Natural killer cell (primary cell): ENCODE data around the gene CDC42SE1. TPM values are rescaled to one million over a fixed set of nuclear protein-coding genes. Genes with fewer than 3 reads are reported as not detected.

Experiments used
- ATAC-seq, 3 donors: fragments of 150-1000 bp in 2 of 3; fragments of 200-7000 bp in 1 of 3; cut with Tn5 transposase; 1 replicate in 1 of 3; 2 replicates in 2 of 3; pipeline ENCODE4 v1.10.0; 2021; ENCODE audit warnings: mild to moderate bottlenecking in 2 of 3, moderate library complexity in 2 of 3
- DNase-seq, 2 donors: peaks; one replicate each; pipeline versions ENCODE4 v3.0.0 to v3.0.0-alpha.2; 2013 to 2021; ENCODE audit warnings: mixed read lengths in 1 of 2
- H3K27ac ChIP-seq: one replicate; pipeline ENCODE4 v1.5.1; 2013; ENCODE audit warnings: mild to moderate bottlenecking, low read length
- H3K27me3 ChIP-seq: one replicate; pipeline ENCODE4 v1.6.1; 2013; ENCODE audit warnings: low read length; ENCODE audit not compliant: control insufficient read depth, insufficient read depth
- H3K36me3 ChIP-seq: one replicate; pipeline ENCODE4 v1.6.1; 2013; ENCODE audit warnings: low read length; ENCODE audit not compliant: control insufficient read depth, insufficient read depth
- H3K4me1 ChIP-seq: one replicate; pipeline ENCODE4 v1.6.1; 2013; ENCODE audit warnings: low read length; ENCODE audit not compliant: control insufficient read depth, insufficient read depth
- H3K4me3 ChIP-seq: one replicate; pipeline ENCODE4 v1.5.1; 2013; ENCODE audit warnings: low read length
- H3K9me3 ChIP-seq: one replicate; pipeline ENCODE4 v1.6.1; 2013; ENCODE audit warnings: low read length; ENCODE audit not compliant: control insufficient read depth, insufficient read depth
- H3K27ac Mint-ChIP-seq, 2 donors: one replicate each; pipeline ENCODE4 v1.8.0; 2022; ENCODE audit warnings: mild to moderate bottlenecking in 2 of 2, mixed read lengths in 2 of 2, moderate library complexity in 1 of 2
- H3K27me3 Mint-ChIP-seq, 2 donors: one replicate each; pipeline ENCODE4 v1.8.0; 2022; ENCODE audit warnings: low read depth in 2 of 2, mixed read lengths in 2 of 2
- H3K36me3 Mint-ChIP-seq: one replicate; pipeline ENCODE4 v1.8.0; 2022; ENCODE audit warnings: mixed read lengths
- H3K4me1 Mint-ChIP-seq, 2 donors: one replicate each; pipeline ENCODE4 v1.8.0; 2022; ENCODE audit warnings: mixed read lengths in 2 of 2
- H3K4me3 Mint-ChIP-seq: one replicate; pipeline ENCODE4 v1.8.0; 2022; ENCODE audit warnings: mild to moderate bottlenecking, moderate library complexity, mixed read lengths
- H3K9me3 Mint-ChIP-seq, 2 donors: one replicate each; pipeline ENCODE4 v1.8.0; 2022; ENCODE audit warnings: mixed read lengths in 2 of 2
- whole genome bisulfite sequencing: methylation state at CpG from one replicate; pipeline ENCODE4 v1.1.7; 2013; ENCODE audit warnings: missing lambda C conversion rate; ENCODE audit not compliant: insufficient coverage; 5-methylcytosine and 5-hydroxymethylcytosine counted together
- intact Hi-C: fragments of 100-400 bp; cut with micrococcal nuclease; formaldehyde crosslinking; loops from one replicate; pipeline ENCODE4 v1.14.2; 2022
- total RNA-seq, 4 donors: library from RNA; stranded (reverse); fragments of 120-200 nt in 1 of 4; gene quantifications; one replicate each; pipeline versions ENCODE4 v1.2.3 to v1.2.4, GENCODE V29; 2013 to 2022
- TF ChIP-seq, protein P1 (sequence below): fragments of 200-600 bp; IDR thresholded peaks from one replicate; pipeline ENCODE4 v1.8.0; 2022; ENCODE audit warnings: antibody characterized with exemption

The CDC42SE1 gene
- total RNA-seq, 3 donors from 2014 or later (not counting 1 experiment from before 2014, with no cell fraction given), result 555 to 792 (median 752) TPM

DNA sequence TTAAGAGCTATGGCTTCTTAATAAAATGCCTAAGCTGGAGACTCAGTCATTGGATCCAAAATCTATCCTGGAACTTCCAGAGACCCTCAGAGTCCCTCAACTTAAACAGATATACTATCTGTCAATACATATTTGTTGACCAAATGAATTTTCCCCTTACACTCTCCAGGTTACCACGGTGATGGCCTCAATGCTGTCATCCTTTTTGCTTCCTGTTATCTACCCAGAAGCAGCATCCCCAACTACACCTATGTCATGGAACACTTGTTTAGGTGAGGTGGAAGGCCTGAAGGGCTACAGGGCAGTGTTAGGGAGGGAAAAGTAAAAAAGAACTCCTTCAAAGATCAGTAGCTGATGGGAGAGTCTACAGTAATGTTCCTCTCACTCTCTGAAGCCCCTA, 16.3 kb downstream of the CDC42SE1 start:
- Histone ChIP-seq H3K27me3 (no peaks in the 10 kb centered on the region), H3K36me3 (no peaks in the 10 kb centered on the region), H3K9me3 (no peaks in the 10 kb centered on the region), H3K27ac (no peak overlapping the region), H3K4me1 (peaks cover 10% of the 10 kb centered on the region), H3K4me3 (no peak overlapping the region)
- ATAC-seq (no peak), DNase-seq (peak in 1 of 2 donors; percentile 32)
- Mint-ChIP-seq H3K4me1 (peaks cover 16 to 26% of the 10 kb centered on the region in 2 donors), H3K4me3 (no peak overlapping the region), H3K27me3 (no peaks in the 10 kb centered on the region), H3K9me3 (no peaks in the 10 kb centered on the region), H3K36me3 (no peaks in the 10 kb centered on the region), H3K27ac (no peak overlapping the region)
- 100% methylated on average over 1 of the region's 1 CpG for WGBS
- TF ChIP-seq, protein P1, sequence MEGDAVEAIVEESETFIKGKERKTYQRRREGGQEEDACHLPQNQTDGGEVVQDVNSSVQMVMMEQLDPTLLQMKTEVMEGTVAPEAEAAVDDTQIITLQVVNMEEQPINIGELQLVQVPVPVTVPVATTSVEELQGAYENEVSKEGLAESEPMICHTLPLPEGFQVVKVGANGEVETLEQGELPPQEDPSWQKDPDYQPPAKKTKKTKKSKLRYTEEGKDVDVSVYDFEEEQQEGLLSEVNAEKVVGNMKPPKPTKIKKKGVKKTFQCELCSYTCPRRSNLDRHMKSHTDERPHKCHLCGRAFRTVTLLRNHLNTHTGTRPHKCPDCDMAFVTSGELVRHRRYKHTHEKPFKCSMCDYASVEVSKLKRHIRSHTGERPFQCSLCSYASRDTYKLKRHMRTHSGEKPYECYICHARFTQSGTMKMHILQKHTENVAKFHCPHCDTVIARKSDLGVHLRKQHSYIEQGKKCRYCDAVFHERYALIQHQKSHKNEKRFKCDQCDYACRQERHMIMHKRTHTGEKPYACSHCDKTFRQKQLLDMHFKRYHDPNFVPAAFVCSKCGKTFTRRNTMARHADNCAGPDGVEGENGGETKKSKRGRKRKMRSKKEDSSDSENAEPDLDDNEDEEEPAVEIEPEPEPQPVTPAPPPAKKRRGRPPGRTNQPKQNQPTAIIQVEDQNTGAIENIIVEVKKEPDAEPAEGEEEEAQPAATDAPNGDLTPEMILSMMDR, result no peak
- intact Hi-C loops, result no loop called here

DNA sequence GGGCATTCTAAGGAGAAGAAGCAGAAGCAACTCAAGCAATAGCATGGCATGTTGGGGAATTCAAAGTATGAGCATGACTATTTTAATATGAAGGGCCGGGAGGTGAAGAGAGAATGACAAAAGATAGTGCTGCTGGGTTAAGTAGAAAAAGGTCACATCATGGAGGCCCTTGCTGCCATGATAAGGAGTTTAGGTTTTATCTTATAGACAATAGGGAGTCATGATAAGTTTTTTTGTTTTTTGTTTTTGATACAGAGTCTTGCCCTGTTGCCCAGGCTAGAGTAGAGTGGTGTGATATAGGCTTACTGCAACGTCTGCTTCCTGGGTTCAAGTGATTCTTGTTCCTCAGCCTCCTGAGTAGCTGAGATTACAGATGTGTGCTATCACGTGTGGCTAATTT, 19.9 kb downstream of the CDC42SE1 start:
- Histone ChIP-seq H3K9me3 (no peaks in the 10 kb centered on the region), H3K4me1 (no peaks in the 10 kb centered on the region), H3K4me3 (no peak overlapping the region), H3K36me3 (no peaks in the 10 kb centered on the region), H3K27me3 (no peaks in the 10 kb centered on the region), H3K27ac (no peak overlapping the region)
- Mint-ChIP-seq H3K27me3 (no peaks in the 10 kb centered on the region), H3K4me3 (no peak overlapping the region), H3K36me3 (peaks cover 6% of the 10 kb centered on the region), H3K27ac (no peak overlapping the region), H3K9me3 (no peaks in the 10 kb centered on the region), H3K4me1 (no peaks in the 10 kb centered on the region)
- 90% methylated on average over 3 of the region's 3 CpGs for WGBS
- DNase-seq, result no peak
- intact Hi-C loops, result no loop called here
- no peak for ATAC-seq
- TF ChIP-seq, protein P1, result no peak

DNA sequence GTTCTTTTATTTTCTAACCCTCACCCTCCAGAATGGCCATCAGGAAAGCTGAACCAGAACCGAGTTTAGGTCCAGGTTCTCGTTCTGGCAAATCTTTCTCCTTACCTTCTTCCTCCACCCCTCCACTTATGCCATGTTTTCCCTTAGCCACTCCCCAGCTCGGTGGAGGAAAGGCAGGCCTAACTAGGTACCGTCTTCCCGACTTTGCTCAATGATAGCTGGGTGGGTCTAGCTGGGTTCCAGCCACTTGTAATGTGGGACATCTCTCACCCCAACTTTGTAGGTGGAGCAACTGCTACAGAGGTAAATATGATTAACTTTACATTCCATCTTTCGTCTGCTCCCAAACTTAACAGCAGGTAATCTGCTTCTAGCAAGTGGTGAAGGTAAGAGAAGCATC, 22.4 kb downstream of the CDC42SE1 start:
- no peaks in the 10 kb centered on the region for H3K27me3 ChIP-seq
- peaks cover 9% of the 10 kb centered on the region for H3K36me3 ChIP-seq
- no peak overlapping the region for H3K4me3 Mint-ChIP-seq
- 91% methylated on average over 5 of the region's 6 CpGs for WGBS
- no peak for ATAC-seq
- intact Hi-C loops, result no loop called here
- H3K36me3 Mint-ChIP-seq, result peaks cover 11% of the 10 kb centered on the region
- no peaks in the 10 kb centered on the region for H3K4me1 ChIP-seq
- H3K9me3 Mint-ChIP-seq, result no peaks in the 10 kb centered on the region
- no peaks in the 10 kb centered on the region for H3K27me3 Mint-ChIP-seq
- no peak overlapping the region for H3K27ac ChIP-seq
- no peaks in the 10 kb centered on the region for H3K9me3 ChIP-seq
- H3K4me3 ChIP-seq, result no peak overlapping the region
- no peaks in the 10 kb centered on the region for H3K4me1 Mint-ChIP-seq
- H3K27ac Mint-ChIP-seq, result no peak overlapping the region
- no peak for DNase-seq
- TF ChIP-seq, protein P1, result no peak

DNA sequence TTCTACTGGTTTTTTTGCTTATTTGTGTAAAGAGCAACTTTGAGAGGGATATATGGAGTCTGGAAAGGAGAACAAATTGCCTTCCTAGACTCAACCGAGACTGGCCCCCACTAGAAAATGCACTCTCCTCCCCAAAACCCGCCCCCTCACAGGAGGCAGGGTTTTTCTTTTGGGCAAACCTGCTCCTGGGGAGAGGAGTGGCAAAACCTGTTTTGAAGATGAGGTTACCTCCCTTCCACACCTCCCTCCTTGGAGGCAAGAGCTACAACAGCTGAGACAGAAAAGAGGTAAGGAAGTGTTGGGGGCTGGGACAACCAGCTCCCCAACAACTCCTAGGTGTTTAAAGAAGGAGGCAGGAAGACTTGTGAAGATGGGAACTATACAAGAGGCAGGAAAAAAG, 23.1 kb downstream of the CDC42SE1 start, which contains the start of gene BNIPL:
Gene BNIPL, plus strand, starts transcription at position 231 of the 400 bp plus-strand sequence. Its CDS starts 140 bp downstream, at position 371.
- intact Hi-C loops, result no loop called here
- peaks cover 11% of the 10 kb centered on the region for H3K36me3 Mint-ChIP-seq
- H3K4me3 ChIP-seq, result no peak within 1 kb of the TSS
- H3K4me1 Mint-ChIP-seq, result no peaks in the 10 kb centered on the region
- no peaks in the 10 kb centered on the region for H3K9me3 Mint-ChIP-seq
- no CpG with 5 or more reads among the region's 2 CpGs for whole genome bisulfite sequencing
- no peak within 1 kb of the TSS for H3K27ac ChIP-seq
- TF ChIP-seq, protein P1, result no peak
- no peak for DNase-seq
- no peaks in the 10 kb centered on the region for H3K27me3 Mint-ChIP-seq
- H3K4me3 Mint-ChIP-seq, result no peak within 1 kb of the TSS
- peaks cover 13% of the 10 kb centered on the region for H3K36me3 ChIP-seq
- peak within 1 kb of the TSS in 1 of 2 donors; percentile 21 for H3K27ac Mint-ChIP-seq
- H3K27me3 ChIP-seq, result no peaks in the 10 kb centered on the region
- no peak for ATAC-seq
- H3K4me1 ChIP-seq, result no peaks in the 10 kb centered on the region
- no peaks in the 10 kb centered on the region for H3K9me3 ChIP-seq
